Prostate gland (tissue), 2 donors: ENCODE data around the gene ITPKB.

Experiments used
- POLR2A ChIP-seq: fragments of 450-650 bp; IDR thresholded peaks from one replicate; pipeline ENCODE4 v1.6.1; 2016; ENCODE audit warnings: antibody characterized with exemption, mild to moderate bottlenecking
- TF ChIP-seq, protein P1 (sequence below), 4 experiments: fragments of 200-600 bp in 2 of 4; fragments of 450-650 bp in 2 of 4; sonication (generic) in 2 of 4; IDR thresholded peaks; 1 replicate in 3 of 4; 2 replicates in 1 of 4; pipeline ENCODE4 v1.5.1; 2016 to 2019; ENCODE audit warnings: antibody characterized with exemption in 4 of 4, mild to moderate bottlenecking in 2 of 4, moderate library complexity in 2 of 4

DNA sequence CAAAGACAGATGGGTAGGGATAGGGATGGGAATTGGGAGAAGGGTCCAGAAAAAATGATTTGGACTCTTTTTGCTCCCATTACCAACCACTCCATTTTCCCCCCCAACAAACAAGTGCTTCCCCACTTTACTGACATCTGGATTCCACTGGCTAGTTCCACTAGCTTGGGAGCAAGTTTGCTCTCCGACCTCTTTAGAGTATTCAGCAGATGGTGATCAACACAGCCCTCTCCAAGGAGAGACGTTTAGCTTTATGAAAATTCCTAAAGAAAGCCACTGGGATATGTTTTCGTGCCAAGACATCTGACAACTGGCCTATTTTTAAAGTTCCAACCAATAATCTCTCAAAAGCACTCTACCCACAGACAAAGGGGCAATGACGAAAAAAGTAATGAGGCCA lies 50.3 kb downstream of the ITPKB start:
- TF ChIP-seq POLR2A: no peak
- TF ChIP-seq, protein P1, sequence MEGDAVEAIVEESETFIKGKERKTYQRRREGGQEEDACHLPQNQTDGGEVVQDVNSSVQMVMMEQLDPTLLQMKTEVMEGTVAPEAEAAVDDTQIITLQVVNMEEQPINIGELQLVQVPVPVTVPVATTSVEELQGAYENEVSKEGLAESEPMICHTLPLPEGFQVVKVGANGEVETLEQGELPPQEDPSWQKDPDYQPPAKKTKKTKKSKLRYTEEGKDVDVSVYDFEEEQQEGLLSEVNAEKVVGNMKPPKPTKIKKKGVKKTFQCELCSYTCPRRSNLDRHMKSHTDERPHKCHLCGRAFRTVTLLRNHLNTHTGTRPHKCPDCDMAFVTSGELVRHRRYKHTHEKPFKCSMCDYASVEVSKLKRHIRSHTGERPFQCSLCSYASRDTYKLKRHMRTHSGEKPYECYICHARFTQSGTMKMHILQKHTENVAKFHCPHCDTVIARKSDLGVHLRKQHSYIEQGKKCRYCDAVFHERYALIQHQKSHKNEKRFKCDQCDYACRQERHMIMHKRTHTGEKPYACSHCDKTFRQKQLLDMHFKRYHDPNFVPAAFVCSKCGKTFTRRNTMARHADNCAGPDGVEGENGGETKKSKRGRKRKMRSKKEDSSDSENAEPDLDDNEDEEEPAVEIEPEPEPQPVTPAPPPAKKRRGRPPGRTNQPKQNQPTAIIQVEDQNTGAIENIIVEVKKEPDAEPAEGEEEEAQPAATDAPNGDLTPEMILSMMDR (IDR thresholded peaks at IDR 0.05): no peak
